Adrenal gland (tissue), 5 donors: ENCODE results near the gene SLC35F6.

Experiments used
- CTCF ChIP-seq, 6 experiments: fragments of 450-650 bp in 4 of 6; fragments of 200-600 bp in 2 of 6; sonication (generic) in 1 of 6; IDR thresholded peaks; 1 replicate in 5 of 6; 2 replicates in 1 of 6; pipeline versions ENCODE4 v1.5.1 to v1.8.0; 2016 to 2021; ENCODE audit warnings: antibody characterized with exemption in 6 of 6, mild to moderate bottlenecking in 2 of 6, moderate library complexity in 1 of 6
- POLR2A ChIP-seq, 2 donors: fragments of 450-650 bp; IDR thresholded peaks; one replicate each; pipeline ENCODE4 v1.6.1; 2017; ENCODE audit warnings: antibody characterized with exemption in 2 of 2, mild to moderate bottlenecking in 2 of 2, moderate library complexity in 1 of 2
- donor health status: DM: no; HTN: no; CAD: no.

DNA sequence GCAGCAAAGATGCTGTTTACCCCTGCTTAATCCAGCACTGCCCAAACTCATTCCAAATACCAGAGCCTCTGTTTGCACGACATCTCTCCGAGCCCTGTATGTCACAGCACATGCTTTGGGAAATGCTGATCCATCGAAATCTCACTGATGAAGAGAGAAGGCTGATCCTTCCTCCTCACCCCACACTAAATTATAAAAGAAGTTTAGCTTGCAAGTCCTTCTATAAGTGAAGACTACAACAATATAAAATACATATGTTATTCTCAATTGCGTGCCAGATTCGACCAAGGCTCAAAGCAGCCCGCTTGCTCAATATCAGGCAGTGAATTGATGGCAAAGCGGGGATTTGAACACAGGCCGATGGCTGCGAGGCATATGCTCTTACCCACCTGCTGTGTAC, 30.7 kb upstream of the SLC35F6 start:
- TF ChIP-seq CTCF (IDR thresholded peaks at IDR 0.05) (no peak), POLR2A (IDR thresholded peaks at IDR 0.05) (no peak)
